DND-41 (cell line): ENCODE data around the gene APEH.

Source experiments
- ATAC-seq: fragments of 200-7000 bp; cut with Tn5 transposase; 3 replicates; pipeline ENCODE4 v1.9.1; 2021; ENCODE audit warnings: low read depth; ENCODE audit not compliant: insufficient read depth
- DNase-seq: peaks from one replicate; pipeline ENCODE4 v3.0.0-alpha.2; 2020
- H2AFZ ChIP-seq: 2 replicates; pipeline ENCODE4 v1.6.0; 2012; ENCODE audit warnings: low read depth, low read length
- H3K27ac ChIP-seq: 2 replicates; pipeline ENCODE4 v1.5.1; 2012; ENCODE audit warnings: low read length, inconsistent platforms
- H3K27me3 ChIP-seq: fragments of 200-600 bp; sonication (generic); 2 replicates; pipeline ENCODE4 v1.6.0; 2012; ENCODE audit warnings: low read length, mild to moderate bottlenecking, inconsistent platforms; ENCODE audit not compliant: insufficient read depth, poor library complexity
- H3K36me3 ChIP-seq: 2 replicates; pipeline ENCODE4 v1.5.1; 2012; ENCODE audit warnings: low read length, inconsistent platforms; ENCODE audit not compliant: insufficient read depth
- H3K4me1 ChIP-seq: 2 replicates; pipeline ENCODE4 v1.5.1; 2012; ENCODE audit warnings: mild to moderate bottlenecking, low read length; ENCODE audit not compliant: insufficient read depth
- H3K4me2 ChIP-seq: 2 replicates; pipeline ENCODE4 v1.6.0; 2012; ENCODE audit warnings: mild to moderate bottlenecking, moderate library complexity, low read length, inconsistent platforms; ENCODE audit not compliant: insufficient read depth
- H3K4me3 ChIP-seq, 2 experiments: fragments of 200-600 bp in 1 of 2; shearing (Covaris generic) in 1 of 2; 2 replicates each; pipeline ENCODE4 v1.5.1; 2012 to 2016; ENCODE audit warnings: inconsistent platforms in 2 of 2, low read length in 2 of 2, mild to moderate bottlenecking in 2 of 2, low read depth in 1 of 2, moderate library complexity in 1 of 2
- H3K79me2 ChIP-seq: 2 replicates; pipeline ENCODE4 v1.6.0; 2012; ENCODE audit warnings: low read length, inconsistent platforms; ENCODE audit not compliant: insufficient read depth
- H3K9ac ChIP-seq: 2 replicates; pipeline ENCODE4 v1.6.0; 2012; ENCODE audit warnings: low read depth, mild to moderate bottlenecking, inconsistent platforms, low read length, moderate library complexity
- H3K9me3 ChIP-seq: 2 replicates; pipeline ENCODE4 v1.5.1; 2012; ENCODE audit warnings: low read length, moderate library complexity, mild to moderate bottlenecking, inconsistent platforms; ENCODE audit not compliant: insufficient read depth, severe bottlenecking
- H4K20me1 ChIP-seq: 2 replicates; pipeline ENCODE4 v1.6.0; 2012; ENCODE audit warnings: low read length; ENCODE audit not compliant: insufficient read depth
- CTCF ChIP-seq: IDR thresholded peaks from 2 replicates; pipeline ENCODE4 v1.5.1; 2012; ENCODE audit warnings: borderline replicate concordance, low read length, moderate library complexity, mild to moderate bottlenecking; ENCODE audit not compliant: poor library complexity, severe bottlenecking; ENCODE audit errors: extremely low read depth
- EZH2 ChIP-seq: IDR thresholded peaks from 3 replicates; pipeline ENCODE4 v1.6.1; 2012; ENCODE audit warnings: borderline replicate concordance, low read depth, mild to moderate bottlenecking, moderate library complexity, low read length, inconsistent platforms; ENCODE audit not compliant: severe bottlenecking

Gene APEH

GRCh38 chr3:49644684-49645083 lies 29.5 kb upstream of the APEH start:
- no peak for TF ChIP-seq EZH2
- no peak for TF ChIP-seq CTCF
- no peaks in the 10 kb centered on the region for H3K4me1 ChIP-seq
- no peaks in the 10 kb centered on the region for H4K20me1 ChIP-seq
- H3K4me3 ChIP-seq = no peak overlapping the region
- H2AFZ ChIP-seq = no peak overlapping the region
- no peaks in the 10 kb centered on the region for H3K9me3 ChIP-seq
- no peak overlapping the region for H3K9ac ChIP-seq
- no peaks in the 10 kb centered on the region for H3K27me3 ChIP-seq
- no peak for DNase-seq
- ATAC-seq = no peak
- H3K27ac ChIP-seq = no peak overlapping the region
- no peaks in the 10 kb centered on the region for H3K79me2 ChIP-seq
- no peaks in the 10 kb centered on the region for H3K36me3 ChIP-seq
- no peak overlapping the region for H3K4me2 ChIP-seq

GRCh38 chr3:49646236-49646635 lies 27.9 kb upstream of the APEH start:
- Histone ChIP-seq H3K4me3 (no peak overlapping the region), H3K4me2 (no peak overlapping the region), H3K27me3 (no peaks in the 10 kb centered on the region), H3K4me1 (no peaks in the 10 kb centered on the region), H3K79me2 (no peaks in the 10 kb centered on the region), H3K27ac (no peak overlapping the region), H3K9ac (no peak overlapping the region), H3K9me3 (no peaks in the 10 kb centered on the region), H2AFZ (no peak overlapping the region), H3K36me3 (no peaks in the 10 kb centered on the region), H4K20me1 (no peaks in the 10 kb centered on the region)
- DNase-seq = no peak
- ATAC-seq = no peak
- no peak for TF ChIP-seq EZH2
- no peak for TF ChIP-seq CTCF

- TF ChIP-seq CTCF (no peak), EZH2 (no peak)
- Histone ChIP-seq H4K20me1 (no peaks in the 10 kb centered on the region), H3K9ac (no peak overlapping the region), H3K4me1 (no peaks in the 10 kb centered on the region), H3K4me2 (no peak overlapping the region), H3K4me3 (no peak overlapping the region), H2AFZ (no peak overlapping the region), H3K36me3 (no peaks in the 10 kb centered on the region), H3K79me2 (no peaks in the 10 kb centered on the region), H3K27ac (no peak overlapping the region), H3K27me3 (no peaks in the 10 kb centered on the region), H3K9me3 (no peaks in the 10 kb centered on the region)
- DNase-seq (no peak), ATAC-seq (no peak)
Measured at GRCh38 chr3:49647741-49648140, 26.4 kb upstream of the APEH start.

GRCh38 chr3:49648354-49649019 lies 25.7 kb upstream of the APEH start:
- H3K9ac ChIP-seq = no peak overlapping the region
- no peak for TF ChIP-seq EZH2
- no peak overlapping the region for H2AFZ ChIP-seq
- H3K4me1 ChIP-seq = no peaks in the 10 kb centered on the region
- H3K9me3 ChIP-seq = no peaks in the 10 kb centered on the region
- H3K4me2 ChIP-seq = no peak overlapping the region
- DNase-seq (no peak), ATAC-seq (no peak)
- no peak overlapping the region for H3K27ac ChIP-seq
- no peaks in the 10 kb centered on the region for H3K36me3 ChIP-seq
- H3K4me3 ChIP-seq = no peak overlapping the region
- no peaks in the 10 kb centered on the region for H3K79me2 ChIP-seq
- H3K27me3 ChIP-seq = no peaks in the 10 kb centered on the region
- H4K20me1 ChIP-seq = no peaks in the 10 kb centered on the region
